ENCODE measurements around the gene TBX5.

The TBX5 gene

DNA sequence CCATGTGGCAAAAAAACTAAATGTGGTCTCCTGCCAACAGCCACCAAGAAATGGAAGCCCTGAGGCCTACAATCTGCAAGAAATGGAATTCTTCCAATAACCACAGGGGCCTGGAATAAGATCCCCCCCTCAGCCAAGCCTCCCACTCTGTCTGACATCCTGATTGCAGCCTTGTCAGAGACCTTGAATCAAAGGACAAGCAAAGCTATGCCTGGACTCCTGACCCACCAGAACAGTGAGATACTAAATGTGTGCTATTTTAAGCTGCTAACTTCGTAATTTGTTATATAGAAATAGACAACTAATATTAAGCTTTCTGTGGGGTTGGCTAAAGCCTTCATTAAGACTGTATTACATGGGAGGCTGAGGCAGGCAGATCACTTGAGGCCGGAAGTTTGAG, 77.7 kb downstream of the TBX5 start:
- Histone ChIP-seq H3K27ac (ENCODE audit: poor library complexity, severe bottlenecking) (no peak overlapping the region), H3K27me3 (ENCODE audit: insufficient read depth, poor library complexity, severe bottlenecking) (no peaks in the 10 kb centered on the region), H3K4me3 (ENCODE audit: severe bottlenecking) (no peak overlapping the region), H3K36me3 (ENCODE audit: low read depth) (no peaks in the 10 kb centered on the region), H3K4me1 (ENCODE audit: insufficient read depth, poor library complexity, severe bottlenecking) (no peaks in the 10 kb centered on the region), H3K9me3 (ENCODE audit: severe bottlenecking) (no peaks in the 10 kb centered on the region)
- ATAC-seq (ENCODE audit: low read depth): no peak
- no peak for TF ChIP-seq CTCF (IDR thresholded peaks at IDR 0.05; ENCODE audit: poor library complexity, severe bottlenecking)
- DNase-seq (ENCODE audit: low spot score): no peak

- no peaks in the 10 kb centered on the region for H3K4me1 ChIP-seq (ENCODE audit: insufficient read depth, poor library complexity, severe bottlenecking)
- H3K27ac ChIP-seq (ENCODE audit: poor library complexity, severe bottlenecking): no peak overlapping the region
- H3K4me3 ChIP-seq (ENCODE audit: severe bottlenecking): no peak overlapping the region
- DNase-seq (ENCODE audit: low spot score) (no peak), ATAC-seq (ENCODE audit: low read depth) (no peak)
- H3K36me3 ChIP-seq (ENCODE audit: low read depth): no peaks in the 10 kb centered on the region
- H3K27me3 ChIP-seq (ENCODE audit: insufficient read depth, poor library complexity, severe bottlenecking): no peaks in the 10 kb centered on the region
- H3K9me3 ChIP-seq (ENCODE audit: severe bottlenecking): no peaks in the 10 kb centered on the region
- no peak for TF ChIP-seq CTCF (IDR thresholded peaks at IDR 0.05; ENCODE audit: poor library complexity, severe bottlenecking)
These were observed 78.2 kb downstream of the TBX5 start for GRCh38 chr12:114327765-114328164.

DNA sequence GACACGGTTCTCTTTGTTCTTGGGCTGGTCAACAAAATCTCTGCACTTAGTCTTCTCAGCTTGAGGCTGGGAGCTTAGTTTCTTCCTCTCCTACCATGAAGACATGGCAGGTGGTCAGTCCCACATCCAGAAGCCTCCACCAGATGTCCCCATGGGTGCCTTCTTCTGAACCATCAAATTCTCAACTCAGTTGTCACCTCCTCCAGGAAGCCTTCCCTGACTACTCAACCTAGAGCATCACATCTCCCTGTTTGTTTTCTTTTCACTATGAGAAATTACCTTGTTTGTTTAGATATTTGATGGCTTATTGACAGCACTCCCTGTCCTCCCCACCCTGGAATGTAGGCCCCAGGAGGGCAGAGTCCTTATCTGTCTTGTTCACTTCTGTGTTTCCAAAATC, 84.4 kb downstream of the TBX5 start:
- H3K9me3 ChIP-seq (ENCODE audit: severe bottlenecking): no peaks in the 10 kb centered on the region
- ATAC-seq (ENCODE audit: low read depth) (no peak), DNase-seq (ENCODE audit: low spot score) (no peak)
- no peak overlapping the region for H3K27ac ChIP-seq (ENCODE audit: poor library complexity, severe bottlenecking)
- H3K4me3 ChIP-seq (ENCODE audit: severe bottlenecking): no peak overlapping the region
- H3K4me1 ChIP-seq (ENCODE audit: insufficient read depth, poor library complexity, severe bottlenecking): no peaks in the 10 kb centered on the region
- H3K27me3 ChIP-seq (ENCODE audit: insufficient read depth, poor library complexity, severe bottlenecking): no peaks in the 10 kb centered on the region
- H3K36me3 ChIP-seq (ENCODE audit: low read depth): no peaks in the 10 kb centered on the region
- no peak for TF ChIP-seq CTCF (IDR thresholded peaks at IDR 0.05; ENCODE audit: poor library complexity, severe bottlenecking)

DNA sequence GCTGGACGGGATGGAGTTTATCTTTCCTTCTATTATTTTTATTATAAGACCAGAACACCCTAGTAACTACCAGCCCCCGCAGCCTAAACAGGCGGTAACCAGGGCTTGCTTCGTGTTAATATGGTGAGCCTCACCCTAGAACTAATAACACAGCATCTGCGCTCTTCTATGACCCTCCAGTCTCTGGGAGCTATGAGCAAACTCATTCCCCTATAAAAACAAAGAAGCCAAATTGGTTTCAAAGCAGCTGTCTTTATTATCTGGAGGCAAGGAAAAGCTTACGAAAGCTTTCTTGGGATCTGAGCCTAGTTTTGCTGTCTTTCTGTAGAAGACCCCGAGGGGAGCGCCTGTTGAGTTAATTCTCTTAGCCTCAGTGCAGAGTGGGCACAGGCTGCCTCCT, 85.0 kb downstream of the TBX5 start:
- Histone ChIP-seq H3K27ac (ENCODE audit: poor library complexity, severe bottlenecking) (no peak overlapping the region), H3K36me3 (ENCODE audit: low read depth) (no peaks in the 10 kb centered on the region), H3K27me3 (ENCODE audit: insufficient read depth, poor library complexity, severe bottlenecking) (no peaks in the 10 kb centered on the region), H3K4me1 (ENCODE audit: insufficient read depth, poor library complexity, severe bottlenecking) (peaks cover 2% of the 10 kb centered on the region), H3K4me3 (ENCODE audit: severe bottlenecking) (no peak overlapping the region), H3K9me3 (ENCODE audit: severe bottlenecking) (no peaks in the 10 kb centered on the region)
- no peak for DNase-seq (ENCODE audit: low spot score)
- TF ChIP-seq CTCF (IDR thresholded peaks at IDR 0.05; ENCODE audit: poor library complexity, severe bottlenecking): no peak
- no peak for ATAC-seq (ENCODE audit: low read depth)

DNA sequence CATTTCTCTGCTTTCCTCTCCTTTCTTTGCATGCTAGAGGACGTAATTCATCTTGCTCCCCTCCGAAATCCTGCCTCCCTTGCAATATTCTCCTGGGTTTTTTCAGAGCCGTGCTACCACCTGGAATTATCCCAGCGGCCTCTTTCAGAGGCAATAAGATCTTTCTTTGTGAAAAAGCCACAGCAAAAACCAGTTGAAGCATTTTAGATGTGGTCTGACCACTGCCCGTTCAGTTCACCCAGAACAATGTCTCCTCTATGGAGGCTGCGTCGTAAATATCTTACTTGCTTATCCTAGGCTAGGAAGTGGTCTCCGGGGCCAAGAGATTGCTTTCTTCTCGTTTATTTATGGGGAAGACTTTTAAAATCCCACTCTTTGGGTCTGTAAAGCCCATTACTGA, 85.8 kb downstream of the TBX5 start:
- DNase-seq (ENCODE audit: low spot score) (no peak), ATAC-seq (ENCODE audit: low read depth) (no peak)
- Histone ChIP-seq H3K4me3 (ENCODE audit: severe bottlenecking) (no peak overlapping the region), H3K27me3 (ENCODE audit: insufficient read depth, poor library complexity, severe bottlenecking) (no peaks in the 10 kb centered on the region), H3K27ac (ENCODE audit: poor library complexity, severe bottlenecking) (no peak overlapping the region), H3K36me3 (ENCODE audit: low read depth) (no peaks in the 10 kb centered on the region), H3K9me3 (ENCODE audit: severe bottlenecking) (no peaks in the 10 kb centered on the region), H3K4me1 (ENCODE audit: insufficient read depth, poor library complexity, severe bottlenecking) (peaks cover 6% of the 10 kb centered on the region)
- TF ChIP-seq CTCF (IDR thresholded peaks at IDR 0.05; ENCODE audit: poor library complexity, severe bottlenecking): no peak
